Renal cortical epithelial cell (primary cell): ENCODE data around the gene GMPR2. TPM values are rescaled to one million over a fixed set of nuclear protein-coding genes. Genes with fewer than 3 reads are reported as not detected.

Experiments used
- DNase-seq: peaks from one replicate; pipeline ENCODE4 v3.0.0-alpha.2; 2011; ENCODE audit warnings: low read depth
- total RNA-seq: library from RNA; depleted of rRNA; stranded (reverse); fragments of >200 nt; gene quantifications from 2 replicates; pipeline ENCODE4 v1.2.3, GENCODE V29; 2014

Gene GMPR2
- total RNA-seq, 1 donor from 2014 or later = 106 TPM

- DNase-seq = no peak
Measured at GRCh38 chr14:24267516-24267915, 34.8 kb downstream of the GMPR2 start.

- DNase-seq = no peak
Measured at GRCh38 chr14:24268225-24268624, 35.5 kb downstream of the GMPR2 start.

GRCh38 chr14:24269368-24269767 lies 36.6 kb downstream of the GMPR2 start:
- no peak for DNase-seq

- DNase-seq = no peak
Measured at GRCh38 chr14:24269910-24270536, 37.3 kb downstream of the GMPR2 start.

GRCh38 chr14:24270537-24271133 lies 37.9 kb downstream of the GMPR2 start:
- no peak for DNase-seq

GRCh38 chr14:24271134-24271833 lies 38.6 kb downstream of the GMPR2 start, which contains the start of gene RABGGTA:
Gene RABGGTA, minus strand, starts transcription at chr14:24271597. Its CDS starts 482 bp downstream, at chr14:24271115.
- DNase-seq = peak; percentile 58

GRCh38 chr14:24271834-24272263 lies 39.1 kb downstream of the GMPR2 start:
- no peak for DNase-seq

- DNase-seq = no peak
Measured at GRCh38 chr14:24272467-24272866, 39.7 kb downstream of the GMPR2 start.

- peak; percentile 25 for DNase-seq
Measured at GRCh38 chr14:24273422-24273998, 40.8 kb downstream of the GMPR2 start.

- DNase-seq = peak; percentile 80
Measured at GRCh38 chr14:24274101-24274543, 41.4 kb downstream of the GMPR2 start.

GRCh38 chr14:24277071-24277470 lies 44.3 kb downstream of the GMPR2 start:
- DNase-seq = no peak

- DNase-seq = no peak
Measured at GRCh38 chr14:24277606-24278321, 45.0 kb downstream of the GMPR2 start.

- no peak for DNase-seq
Measured at GRCh38 chr14:24278424-24278823, 45.7 kb downstream of the GMPR2 start.

- peak; percentile 25 for DNase-seq
Measured at GRCh38 chr14:24279301-24280186, 46.8 kb downstream of the GMPR2 start.

GRCh38 chr14:24280797-24281460 lies 48.2 kb downstream of the GMPR2 start:
- peak; percentile 11 for DNase-seq

GRCh38 chr14:24281636-24282035 lies 48.9 kb downstream of the GMPR2 start:
- no peak for DNase-seq

GRCh38 chr14:24282736-24283135 lies 50.0 kb downstream of the GMPR2 start:
- no peak for DNase-seq

- no peak for DNase-seq
Measured at GRCh38 chr14:24283796-24284460, 51.2 kb downstream of the GMPR2 start.

- no peak for DNase-seq
Measured at GRCh38 chr14:24284501-24285035, 51.8 kb downstream of the GMPR2 start.
